ENCODE results near the gene PROS1. TPM values are rescaled to one million over a fixed set of nuclear protein-coding genes. Genes with fewer than 3 reads are reported as not detected.

The PROS1 gene
- total RNA-seq, 2 donors from 2014 or later = 0.46 to 0.50 TPM

Other genes starting within 250 kb of the PROS1 start
- gene ARL13B, start 6.3 kb upstream of the PROS1 start, total RNA-seq = 10 to 100 TPM; 11.4 to 17.9 TPM
- not detected for gene STX19, start 54.7 kb upstream of the PROS1 start, total RNA-seq
- gene DHFR2, start 89.0 kb upstream of the PROS1 start, total RNA-seq = 1 to 10 TPM; 8.1 to 9.3 TPM
- 10 to 100 TPM; 18.4 to 19.4 TPM for gene NSUN3, start 89.2 kb upstream of the PROS1 start, total RNA-seq